GM18870 (cell line): Measurements from ENCODE around the gene KPNA4.

Experiments
- ATAC-seq: cut with Tn5 transposase; IDR thresholded peaks from one replicate; pipeline ENCODE4 v1.9.1; 2021; ENCODE audit warnings: moderate library complexity; ENCODE audit not compliant: unreplicated experiment

Gene KPNA4

DNA sequence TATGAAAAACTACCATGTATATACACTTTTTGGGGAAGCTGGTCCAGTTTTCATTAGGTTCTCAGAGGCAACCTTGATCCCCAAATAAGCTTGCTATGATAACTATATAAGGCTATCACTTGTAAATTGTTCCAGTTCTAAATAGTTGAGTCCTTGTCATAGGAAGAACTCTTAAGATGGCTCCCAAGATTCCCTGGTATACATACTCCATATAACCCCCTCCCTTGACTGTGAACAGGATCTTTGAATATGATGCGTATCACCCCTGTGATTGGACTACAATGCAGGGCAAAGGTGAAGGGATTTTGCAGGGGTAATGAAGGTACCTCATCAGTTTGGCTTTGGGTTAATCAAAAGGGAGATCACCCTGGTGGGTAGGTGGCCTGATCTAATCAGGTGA, 67.2 kb downstream of the KPNA4 start:
- ATAC-seq: no peak

DNA sequence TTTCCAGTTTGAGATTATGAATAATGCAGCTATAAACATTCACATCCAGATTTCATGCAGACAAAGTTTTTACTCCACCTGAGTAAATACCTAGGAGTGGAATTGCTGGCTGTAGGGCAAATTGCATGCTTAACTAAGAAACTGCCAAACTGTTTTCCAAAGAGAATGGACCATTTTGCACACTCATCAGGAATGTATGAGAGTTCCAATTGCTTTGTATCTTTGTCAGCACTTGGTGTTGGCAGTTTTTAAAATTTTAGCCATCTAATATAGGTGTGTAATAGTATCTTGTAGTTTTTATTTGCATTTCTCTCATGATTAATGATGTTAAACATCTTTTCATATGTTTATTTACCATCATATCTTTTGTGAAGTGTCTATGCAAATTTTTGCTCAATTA, 75.2 kb downstream of the KPNA4 start:
- no peak for ATAC-seq

DNA sequence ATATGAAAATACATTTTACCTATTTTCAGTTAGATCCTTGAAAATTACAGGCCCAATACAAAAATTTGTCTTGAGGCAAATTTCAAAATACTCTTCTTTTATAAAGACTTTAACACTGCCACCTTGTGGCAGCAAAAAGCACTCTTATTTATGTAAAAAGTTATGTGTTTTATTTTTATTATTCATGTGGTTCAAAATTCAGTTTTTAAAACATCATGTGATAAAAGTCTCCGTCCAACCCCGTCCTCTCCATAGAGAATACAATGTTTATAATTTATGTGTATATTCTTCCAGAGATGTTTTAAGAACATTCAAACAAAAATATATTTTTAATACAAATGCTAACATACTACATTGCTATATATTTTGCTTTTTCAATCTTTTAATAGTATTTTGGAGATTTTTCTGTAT, 78.9 kb downstream of the KPNA4 start:
- no peak for ATAC-seq

DNA sequence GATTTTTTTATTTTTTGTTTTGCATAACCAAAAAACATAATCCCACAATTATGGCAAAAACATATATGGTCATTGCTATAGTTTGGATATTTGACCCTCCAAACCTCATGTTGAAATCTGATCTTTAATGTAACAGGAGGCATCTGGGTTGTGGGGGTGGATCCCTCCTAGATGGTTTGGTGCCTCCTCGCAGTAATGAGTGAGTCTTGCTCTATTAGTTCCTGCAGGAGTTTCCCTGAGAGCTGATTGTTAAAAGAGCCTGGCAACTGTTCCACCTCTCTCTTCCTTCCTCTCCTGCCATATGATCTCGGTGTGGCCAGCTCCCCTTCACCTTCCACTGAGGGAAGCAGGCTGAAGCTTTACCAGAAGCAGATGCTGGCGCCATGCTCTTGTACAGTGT, 82.6 kb downstream of the KPNA4 start:
- ATAC-seq: no peak

DNA sequence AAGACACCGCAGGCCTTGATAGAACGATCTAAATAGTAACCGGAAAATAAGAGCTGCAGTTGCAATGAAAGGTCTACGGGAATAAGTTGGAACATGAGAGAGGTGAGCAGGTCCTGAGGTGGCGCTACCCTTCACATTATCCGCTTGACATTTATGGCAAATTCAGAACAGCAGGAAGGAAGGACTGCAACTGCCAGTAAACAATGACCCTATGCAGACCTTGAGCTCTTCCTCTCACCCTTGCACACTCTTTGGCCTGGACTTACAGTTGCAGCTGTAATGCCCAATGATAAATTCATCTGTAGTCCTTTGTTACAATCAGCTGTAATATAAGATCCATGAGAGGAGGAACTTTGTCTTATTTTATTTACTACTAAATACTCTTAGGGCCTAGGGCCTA, 83.5 kb downstream of the KPNA4 start:
- no peak for ATAC-seq

DNA sequence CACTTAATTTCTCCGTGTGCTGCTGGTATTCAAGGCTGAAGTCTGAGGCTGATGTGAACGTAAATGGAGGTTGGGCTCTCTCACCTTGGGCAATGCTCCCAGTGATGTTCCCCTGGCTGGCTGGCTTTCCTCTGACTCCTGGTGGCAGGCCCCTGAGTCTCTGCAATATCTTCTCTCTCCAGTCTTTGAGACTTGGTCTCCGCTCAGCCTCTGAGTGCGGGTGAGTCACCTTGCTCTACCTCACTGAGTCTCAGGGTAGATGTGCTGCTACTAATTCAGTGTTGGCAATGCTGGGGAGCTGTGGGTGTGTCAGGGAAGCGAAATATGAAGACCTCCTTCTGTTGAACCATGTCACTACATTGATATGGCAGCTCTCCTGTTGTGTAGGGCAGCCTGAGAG, 84.4 kb downstream of the KPNA4 start:
- ATAC-seq: no peak

DNA sequence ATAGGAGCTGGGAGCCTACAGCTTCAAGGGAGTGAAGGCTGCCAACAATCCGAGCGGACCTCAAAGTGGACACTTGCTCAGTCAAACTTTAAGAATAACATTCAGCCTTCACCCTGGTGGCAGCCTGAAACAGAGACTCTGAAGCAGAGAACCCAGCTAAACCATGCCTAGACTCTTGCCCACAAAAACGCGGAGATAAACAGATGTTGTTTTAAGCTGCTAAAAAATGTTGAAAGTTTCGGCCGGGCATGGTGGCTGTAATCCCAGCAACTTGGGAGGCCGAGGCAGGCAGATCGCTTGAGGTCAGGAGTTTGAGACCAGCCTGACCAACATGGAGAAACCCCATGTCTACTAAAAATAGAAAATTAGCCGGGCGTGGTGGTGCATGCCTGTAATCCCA, 86.0 kb downstream of the KPNA4 start:
- no peak for ATAC-seq

DNA sequence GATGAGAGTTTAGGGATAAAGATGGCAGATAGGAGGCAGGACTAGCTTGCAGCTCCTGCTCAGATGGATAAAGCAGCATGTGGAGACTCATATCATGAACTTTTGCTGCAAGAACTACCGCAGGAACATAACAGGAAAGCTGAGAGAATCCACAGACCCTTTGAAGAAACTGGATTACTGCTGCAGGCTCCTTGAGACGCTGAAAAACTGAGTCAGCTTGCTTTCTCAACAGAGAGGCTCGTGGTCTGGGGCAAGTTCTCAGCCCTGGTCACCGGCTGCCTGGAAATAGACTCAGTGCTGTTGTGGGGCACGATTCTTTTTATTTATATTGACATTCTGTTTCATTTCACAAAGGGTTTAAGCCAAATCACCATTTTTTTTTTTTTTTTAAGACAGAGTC, 87.0 kb downstream of the KPNA4 start:
- ATAC-seq: no peak

DNA sequence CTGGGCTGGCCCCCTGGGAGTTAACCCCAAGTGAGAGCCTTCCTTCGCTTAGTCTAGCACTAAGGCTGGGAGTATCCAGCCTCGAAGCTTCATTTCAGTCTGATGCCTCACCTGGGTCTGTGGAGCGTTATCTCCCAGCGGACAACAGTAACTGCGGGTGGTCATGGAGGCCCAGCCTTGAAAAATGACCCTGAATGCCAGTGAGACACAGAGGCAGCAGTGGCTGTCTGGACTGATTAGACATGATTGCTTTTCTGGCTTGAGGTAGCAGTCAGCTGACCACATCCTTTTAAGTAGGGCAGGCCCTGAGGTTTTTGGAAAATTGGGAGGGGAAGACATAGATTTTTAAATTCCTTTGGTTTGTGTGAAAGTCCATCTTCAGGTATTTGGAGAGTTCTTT, 87.6 kb downstream of the KPNA4 start:
- no peak for ATAC-seq

DNA sequence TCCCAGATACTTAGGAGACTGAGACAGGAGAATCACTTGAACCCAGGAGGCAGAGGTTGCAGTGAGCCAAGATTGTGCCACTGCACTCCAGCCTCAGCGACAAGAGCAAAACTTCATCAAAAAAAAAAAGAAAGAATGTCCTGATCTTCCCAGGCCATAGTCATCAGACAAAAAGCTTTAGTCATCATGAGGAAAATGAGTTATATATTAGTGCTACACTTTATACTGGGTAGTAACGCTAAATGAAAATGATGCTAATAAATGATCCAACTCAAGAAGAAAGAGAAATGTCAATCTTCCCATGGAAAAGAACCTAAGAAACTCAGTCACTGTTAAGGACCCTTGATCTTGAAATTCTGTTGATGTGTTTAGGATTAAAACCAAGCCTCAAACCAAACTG, 89.5 kb downstream of the KPNA4 start:
- ATAC-seq: no peak

DNA sequence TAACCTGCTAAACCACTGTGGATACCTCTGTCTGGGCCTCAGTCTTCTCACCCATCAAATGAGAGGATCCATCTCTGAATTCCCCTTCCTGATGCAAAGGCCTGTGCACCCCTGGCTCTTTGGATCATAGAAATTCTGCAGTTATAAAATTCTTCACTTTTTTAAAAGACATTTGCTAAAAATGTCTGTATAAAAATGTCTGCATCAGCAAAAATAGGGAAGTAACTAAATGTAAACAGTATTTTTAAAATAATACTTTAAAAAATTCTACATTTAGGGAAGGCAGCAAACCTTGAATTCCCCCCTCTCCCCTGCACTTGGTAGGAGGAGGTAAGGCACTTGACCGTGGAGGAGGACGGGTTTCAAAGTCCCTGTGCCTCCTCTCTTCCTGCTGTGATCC, 90.2 kb downstream of the KPNA4 start:
- no peak for ATAC-seq

DNA sequence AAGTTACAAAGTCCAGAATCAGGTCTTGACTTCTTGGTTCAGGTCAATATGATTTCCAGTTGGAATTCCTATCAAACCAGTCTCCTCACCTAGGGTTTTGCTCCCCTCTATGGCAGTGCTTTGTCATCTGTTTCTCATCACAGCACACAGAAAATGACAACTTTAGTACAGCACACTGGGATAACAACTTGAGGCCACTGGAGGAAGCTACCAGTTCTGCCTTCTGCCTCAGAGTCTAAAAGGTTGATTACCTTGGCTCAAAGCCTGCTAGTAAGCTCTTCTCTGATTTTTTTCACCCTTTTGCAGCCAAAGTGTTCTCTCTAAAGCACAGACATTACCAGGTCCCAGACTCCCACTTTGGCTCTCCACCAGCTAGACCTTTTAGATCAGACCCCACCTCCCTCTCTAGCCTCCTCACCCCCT, 90.9 kb downstream of the KPNA4 start:
- ATAC-seq: no peak

DNA sequence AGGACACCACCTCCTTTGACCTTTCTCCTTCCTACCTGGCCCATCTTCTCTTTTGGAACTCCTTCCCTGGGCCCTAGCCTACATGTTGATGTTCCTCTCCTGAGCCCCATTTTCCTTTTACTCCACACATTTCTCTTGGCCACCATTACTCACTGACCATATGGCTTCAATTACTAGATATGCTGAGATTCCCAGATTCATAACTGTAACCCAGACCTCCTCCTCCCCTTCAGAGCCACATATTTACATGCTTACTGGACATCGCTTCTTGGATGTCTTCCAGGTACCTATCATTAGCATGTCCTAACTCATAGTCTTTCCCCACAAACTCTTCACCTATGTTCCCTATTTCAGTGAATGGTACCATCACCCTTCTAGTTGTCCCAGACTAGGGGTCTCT, 91.4 kb downstream of the KPNA4 start:
- ATAC-seq: no peak

DNA sequence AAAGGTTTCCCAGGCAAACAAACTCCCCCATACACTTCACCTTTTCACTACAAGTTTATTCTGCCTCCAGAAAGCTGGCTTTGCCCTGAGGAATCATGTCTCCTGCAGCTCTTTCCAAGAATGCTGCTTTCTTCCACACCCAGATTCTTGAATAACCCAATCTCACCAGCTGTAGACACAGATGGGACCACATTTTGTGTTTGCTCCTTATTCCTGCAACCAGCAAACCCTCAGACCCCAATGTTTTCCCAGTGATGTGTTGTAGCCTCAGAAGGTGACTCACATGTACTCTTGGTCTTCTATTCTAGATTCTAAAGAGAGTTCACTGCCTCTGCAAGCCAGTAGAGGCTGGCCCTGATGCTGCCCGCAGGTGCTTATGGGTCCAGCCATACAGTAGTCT, 92.2 kb downstream of the KPNA4 start:
- ATAC-seq: no peak

DNA sequence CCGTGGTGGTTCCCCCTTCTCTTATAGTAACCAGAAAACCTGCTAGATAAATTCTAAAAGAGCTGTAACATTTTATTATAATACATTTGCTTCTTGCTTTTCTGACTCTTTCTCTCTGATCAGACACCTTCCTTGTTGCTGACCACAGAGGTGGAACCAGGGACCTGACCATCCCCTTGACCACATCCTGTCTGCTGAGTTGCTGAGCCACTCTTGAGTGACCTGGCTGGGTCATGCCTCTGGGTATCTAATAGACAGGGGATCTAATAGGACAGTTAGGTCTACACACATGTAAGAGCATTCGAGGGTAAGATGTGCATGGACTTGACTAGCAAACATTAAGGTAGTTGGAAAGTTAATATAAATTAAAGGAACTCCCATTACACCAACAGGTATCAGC, 93.0 kb downstream of the KPNA4 start:
- no peak for ATAC-seq

DNA sequence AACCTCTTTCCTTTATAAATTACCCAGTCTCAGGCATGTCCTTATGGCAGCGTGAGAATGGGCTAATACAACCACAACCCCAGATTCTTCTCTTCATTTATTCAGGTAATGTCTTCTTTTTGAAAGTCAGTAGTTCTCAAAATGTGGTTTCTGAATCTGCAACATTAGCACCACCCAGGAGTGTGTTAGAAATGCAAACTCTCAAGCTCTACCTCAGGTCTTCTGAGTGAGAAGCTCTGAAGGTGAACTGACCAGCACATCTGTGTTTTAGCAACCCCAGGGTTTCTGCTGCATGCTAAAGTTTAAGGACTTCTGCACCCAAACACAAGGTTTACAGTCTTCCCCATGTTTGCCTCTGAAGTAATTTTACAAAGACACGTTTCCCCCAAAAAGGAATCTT, 93.5 kb downstream of the KPNA4 start:
- no peak for ATAC-seq

DNA sequence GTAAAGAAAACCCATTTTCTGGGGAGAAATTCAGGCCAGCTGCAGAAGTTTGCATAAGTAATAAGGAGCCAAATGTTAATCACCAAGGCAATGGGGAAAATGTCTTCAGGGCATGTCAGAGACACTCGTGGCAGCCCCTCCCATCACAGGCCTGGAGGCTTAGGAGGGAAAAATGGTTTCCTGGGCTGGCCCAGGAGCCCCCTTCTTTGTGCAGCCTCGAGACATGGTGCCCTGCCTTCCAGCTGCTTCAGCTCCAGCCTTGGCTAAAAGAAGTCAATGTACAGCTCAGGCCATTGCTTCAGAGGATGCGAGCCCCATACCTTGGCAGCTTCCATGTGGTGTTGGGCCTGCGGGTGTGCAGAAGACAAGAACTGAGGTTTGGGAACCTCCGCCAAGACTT, 95.2 kb downstream of the KPNA4 start:
- ATAC-seq: no peak

DNA sequence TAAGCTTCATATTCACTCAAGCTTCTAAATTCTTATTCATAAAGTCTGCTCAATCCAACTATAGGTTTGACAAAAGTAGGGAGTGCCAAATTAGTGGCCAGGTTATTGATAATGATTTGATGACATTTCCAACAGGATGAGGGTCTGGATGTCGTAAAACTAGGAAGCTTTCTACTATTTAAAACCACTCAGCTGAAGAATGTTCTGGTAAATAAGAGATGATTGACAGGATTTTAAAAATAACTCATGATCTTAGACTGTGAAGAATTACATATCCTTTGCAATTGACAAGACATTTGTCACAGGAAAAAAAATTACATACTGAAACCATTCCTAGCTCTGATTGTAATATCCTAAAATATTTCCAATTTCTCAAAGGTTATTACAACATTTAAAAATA, 100.4 kb downstream of the KPNA4 start:
- no peak for ATAC-seq

DNA sequence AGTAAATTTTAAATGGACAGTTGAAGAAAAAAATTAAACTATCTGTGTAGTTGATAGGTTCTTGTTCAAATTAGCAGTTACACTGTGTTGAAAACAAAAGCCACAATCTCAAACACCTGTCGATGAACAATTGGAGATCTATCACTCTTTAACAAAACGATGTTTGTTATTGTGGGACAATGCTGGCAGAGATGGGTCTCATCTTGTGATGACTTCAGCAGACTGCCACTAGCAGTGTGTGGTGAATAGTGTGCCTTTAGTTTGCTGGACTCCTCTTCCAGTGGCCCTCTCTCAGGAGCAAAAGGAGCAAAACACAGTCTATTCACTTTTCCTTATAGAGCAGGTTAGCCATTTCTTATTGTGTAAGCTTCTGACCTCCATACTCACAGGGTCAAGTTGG, 101.0 kb downstream of the KPNA4 start:
- no peak for ATAC-seq

DNA sequence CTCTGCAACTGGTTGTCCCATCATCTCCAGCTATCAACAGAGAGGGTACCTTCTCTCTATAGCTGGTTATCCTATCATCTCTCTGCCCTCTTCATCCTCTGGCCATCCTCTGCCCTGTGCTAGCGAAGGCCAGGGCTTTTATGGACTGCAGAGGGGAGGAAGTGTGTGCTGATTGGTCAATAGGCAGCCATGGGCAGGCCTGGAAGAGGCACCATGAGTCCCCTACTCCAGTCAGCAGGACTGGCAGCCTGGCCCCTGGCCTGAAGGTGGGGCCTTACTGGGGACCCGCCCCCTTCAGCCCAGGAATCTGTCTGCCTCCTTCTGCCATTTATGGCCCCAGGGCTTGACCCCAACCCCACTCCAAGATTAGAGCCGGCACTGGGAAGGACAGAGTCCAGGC, 105.3 kb downstream of the KPNA4 start:
- no peak for ATAC-seq

DNA sequence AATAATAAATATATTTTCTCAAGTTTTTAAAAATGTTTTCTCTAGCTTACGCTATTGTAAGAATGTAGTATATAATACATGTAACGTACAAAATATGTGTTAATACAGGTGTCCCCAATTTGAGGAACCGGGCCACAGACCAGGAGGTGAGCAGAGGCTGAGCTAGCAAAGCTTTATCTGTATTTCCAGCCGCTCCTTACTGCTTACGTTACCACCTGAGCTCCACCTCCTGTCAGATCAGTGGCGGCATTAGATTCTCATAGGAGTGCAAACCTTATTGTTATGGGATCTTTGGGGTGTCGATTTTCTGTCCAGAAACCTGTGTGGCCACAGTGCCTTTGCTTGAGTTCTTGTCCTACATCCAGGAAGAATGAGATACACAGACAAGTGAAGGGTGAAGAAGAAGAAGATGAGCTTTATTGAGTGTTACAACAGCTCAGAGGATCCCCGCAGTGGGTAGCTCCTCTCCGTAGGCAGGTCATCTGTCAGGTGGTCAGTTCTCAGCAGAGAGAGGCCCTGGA, 105.9 kb downstream of the KPNA4 start:
- ATAC-seq: no peak

DNA sequence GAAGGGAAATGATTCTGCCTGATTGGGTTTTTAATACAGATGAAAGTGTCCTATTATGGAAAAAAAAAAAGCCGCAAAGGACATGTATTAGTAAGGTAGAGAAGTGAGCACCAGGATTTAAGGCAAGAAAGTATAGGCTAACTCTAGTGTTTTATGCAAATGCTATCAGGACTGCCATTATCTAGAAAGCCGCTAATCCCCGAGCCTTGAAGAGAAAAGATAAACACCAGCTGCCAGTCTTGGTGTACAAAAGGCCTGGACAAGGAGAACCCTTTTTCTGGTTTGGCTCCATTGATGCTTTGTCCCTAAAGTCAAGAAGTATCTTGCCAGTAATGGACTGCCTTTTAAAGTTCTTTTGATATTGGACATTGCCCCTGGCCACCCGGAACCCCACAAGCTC, 107.2 kb downstream of the KPNA4 start:
- no peak for ATAC-seq

DNA sequence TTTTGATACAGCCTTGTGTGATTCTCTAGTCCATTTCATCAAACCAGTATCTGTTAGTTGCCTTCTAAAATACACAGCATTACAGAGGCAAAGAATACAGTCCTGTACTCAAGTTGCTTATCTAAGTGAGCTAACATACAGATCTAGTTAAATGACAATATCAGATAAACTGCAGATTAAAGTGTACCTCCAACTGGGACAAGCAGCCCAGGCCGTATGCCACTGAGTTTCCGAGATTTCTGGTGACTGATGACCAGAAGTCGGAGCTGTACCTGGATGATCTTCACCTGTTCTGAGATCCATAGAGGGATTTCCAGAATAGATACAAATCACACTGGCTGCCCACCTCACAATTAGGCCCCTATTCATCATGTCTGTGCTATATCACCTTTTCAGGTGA, 109.5 kb downstream of the KPNA4 start:
- ATAC-seq: no peak

DNA sequence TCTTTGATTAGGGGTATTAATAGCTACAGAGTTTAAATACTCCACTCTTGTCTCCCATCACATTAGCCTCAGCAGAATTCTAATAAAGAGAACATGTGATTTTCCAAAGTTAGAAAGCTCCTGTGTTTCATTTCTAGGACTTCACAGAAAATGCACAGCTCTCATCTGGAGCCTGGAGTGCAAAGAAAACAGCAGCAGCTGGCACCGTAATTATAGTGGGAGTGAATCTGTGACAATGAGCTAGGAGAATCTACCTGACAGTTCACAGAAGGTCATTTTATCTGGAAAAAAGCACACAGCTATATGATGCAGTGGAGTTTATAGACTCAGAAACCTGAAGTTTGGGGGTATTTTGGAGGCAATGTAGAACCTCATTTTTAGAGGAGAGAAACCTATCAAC, 110.4 kb downstream of the KPNA4 start:
- no peak for ATAC-seq
